ENCODE results near the gene SERGEF. TPM values are rescaled to one million over a fixed set of nuclear protein-coding genes. Genes with fewer than 3 reads are reported as not detected.
A peak's percentile ranks its signal among the peaks of the same experiment; 100 is the strongest.

Gene SERGEF
- polyA plus RNA-seq, 2 of the 4 experiments (the other 2 are of a cell fraction): 20.7 to 24.1 TPM

DNA sequence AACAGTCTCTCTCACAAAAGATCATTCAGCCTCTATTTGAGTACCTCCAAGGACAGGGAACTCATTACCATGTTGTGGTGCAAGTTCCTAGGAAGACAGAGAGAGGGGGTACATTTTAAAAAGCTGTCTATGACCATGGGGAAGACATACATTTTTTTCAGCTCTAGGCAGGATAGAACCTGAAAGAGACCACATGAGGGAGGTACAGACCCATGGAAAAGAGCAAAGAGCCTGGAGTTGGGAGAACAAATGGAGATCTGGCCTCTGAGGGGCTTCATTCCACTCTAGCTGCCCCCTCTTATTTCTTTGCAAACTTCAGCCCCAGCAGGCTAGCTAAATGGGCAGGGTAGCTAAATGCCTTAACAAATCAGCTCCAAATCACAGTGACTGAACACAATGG, 241.9 kb downstream of the SERGEF start:
- ChIA-PET POLR2A (no interaction called here), CTCF (interaction anchor here (0.8 to 1.6 kb wide), 3 partner anchors 31 to 208 kb away, joined by 3 to 5 read pairs (median 5); no protein-coding TSS in a partner anchor)
- Histone ChIP-seq H3K9me3 (no peaks in the 10 kb centered on the region), H3K4me3 (no peak overlapping the region), H3K4me1 (0 out of 3 replicates have a peak, but pooled peaks cover 4% of the 10 kb centered on the region), H3K4me2 (no peak overlapping the region), H3K27ac (no peak overlapping the region)
- no peak for FAIRE-seq
- DNase-seq (ENCODE audit: low read depth in 1 of 2, low spot score in 1 of 2): no peak
- no peak for TF ChIP-seq NPAS2 (CRISPR knock-in tag; IDR thresholded peaks at IDR 0.05; ENCODE audit: borderline replicate concordance)
- no peak for TF ChIP-seq CBX2 (IDR thresholded peaks at IDR 0.05; ENCODE audit: borderline replicate concordance, low read depth)
- TF ChIP-seq CHD2 (IDR thresholded peaks at IDR 0.05; ENCODE audit: low read length, partially characterized antibody): no peak
- no peak for TF ChIP-seq NFE2L2 (conservative IDR thresholded peaks at IDR 0.05; ENCODE audit: low read length)
- TF ChIP-seq, protein P1, sequence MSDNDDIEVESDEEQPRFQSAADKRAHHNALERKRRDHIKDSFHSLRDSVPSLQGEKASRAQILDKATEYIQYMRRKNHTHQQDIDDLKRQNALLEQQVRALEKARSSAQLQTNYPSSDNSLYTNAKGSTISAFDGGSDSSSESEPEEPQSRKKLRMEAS (IDR thresholded peaks at IDR 0.05): no peak
- no peak for TF ChIP-seq ZNF302 (CRISPR knock-in tag; IDR thresholded peaks at IDR 0.05)
- TF ChIP-seq HOXB5 (CRISPR knock-in tag; IDR thresholded peaks at IDR 0.05): no peak
- TF ChIP-seq EHF (CRISPR knock-in tag; IDR thresholded peaks at IDR 0.05): no peak
- no peak for ATAC-seq

DNA sequence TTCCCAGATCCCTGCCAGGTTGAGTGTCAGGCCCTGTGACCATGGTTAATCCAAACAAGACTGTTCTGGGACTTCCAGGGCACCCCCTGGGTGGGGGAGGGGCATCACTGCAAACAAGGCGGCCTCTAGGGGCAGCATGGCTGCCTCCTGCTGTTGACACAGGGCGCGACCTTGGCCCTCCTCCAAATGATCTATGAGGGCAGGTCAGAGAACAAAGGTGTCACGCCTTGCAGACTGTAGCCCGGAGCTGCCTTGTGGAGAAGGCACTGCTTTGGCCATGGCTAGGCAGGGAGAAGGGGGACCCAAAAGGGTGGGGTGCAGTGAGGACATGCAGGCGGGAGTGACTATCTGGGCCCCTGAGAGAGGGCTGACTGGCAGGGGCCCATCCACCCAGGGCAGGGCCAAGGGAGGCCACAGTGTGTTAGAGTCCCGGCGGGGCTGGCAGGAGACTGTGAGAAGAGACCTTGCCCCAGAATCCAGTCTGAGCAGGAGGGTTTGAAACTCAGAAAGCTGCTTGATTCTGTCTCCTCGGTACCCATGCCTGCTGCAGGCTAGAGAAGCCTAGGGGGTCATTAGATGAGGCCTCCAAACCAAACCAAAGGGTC, 242.7 kb downstream of the SERGEF start:
- CTCF ChIA-PET: interaction anchor here (0.9 to 1.6 kb wide), 3 partner anchors 32 to 209 kb away, joined by 3 to 5 read pairs (median 5); no protein-coding TSS in a partner anchor
- POLR2A ChIA-PET: no interaction called here
- Histone ChIP-seq H3K4me1 (0 out of 3 replicates have a peak, but pooled peaks cover 4% of the 10 kb centered on the region), H3K4me2 (no peak overlapping the region), H3K4me3 (no peak overlapping the region), H3K27ac (no peak overlapping the region), H3K9me3 (no peaks in the 10 kb centered on the region)
- no peak; a peak in 1 of 6 replicates for ATAC-seq
- WGBS (ENCODE audit: missing lambda C conversion rate): 58% methylated on average over 9 of the region's 9 CpGs
- no peak for FAIRE-seq
- DNase-seq (ENCODE audit: low read depth in 1 of 2, low spot score in 1 of 2): peak; percentile 15 to 20
- TF ChIP-seq, protein P2, sequence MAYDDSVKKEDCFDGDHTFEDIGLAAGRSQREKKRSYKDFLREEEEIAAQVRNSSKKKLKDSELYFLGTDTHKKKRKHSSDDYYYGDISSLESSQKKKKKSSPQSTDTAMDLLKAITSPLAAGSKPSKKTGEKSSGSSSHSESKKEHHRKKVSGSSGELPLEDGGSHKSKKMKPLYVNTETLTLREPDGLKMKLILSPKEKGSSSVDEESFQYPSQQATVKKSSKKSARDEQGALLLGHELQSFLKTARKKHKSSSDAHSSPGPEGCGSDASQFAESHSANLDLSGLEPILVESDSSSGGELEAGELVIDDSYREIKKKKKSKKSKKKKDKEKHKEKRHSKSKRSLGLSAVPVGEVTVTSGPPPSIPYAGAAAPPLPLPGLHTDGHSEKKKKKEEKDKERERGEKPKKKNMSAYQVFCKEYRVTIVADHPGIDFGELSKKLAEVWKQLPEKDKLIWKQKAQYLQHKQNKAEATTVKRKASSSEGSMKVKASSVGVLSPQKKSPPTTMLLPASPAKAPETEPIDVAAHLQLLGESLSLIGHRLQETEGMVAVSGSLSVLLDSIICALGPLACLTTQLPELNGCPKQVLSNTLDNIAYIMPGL (CRISPR knock-in tag; IDR thresholded peaks at IDR 0.05; ENCODE audit: borderline replicate concordance): no peak
- TF ChIP-seq FOXS1 (CRISPR knock-in tag; IDR thresholded peaks at IDR 0.05): no peak
- no peak for TF ChIP-seq HDAC2 (IDR thresholded peaks at IDR 0.05)
- TF ChIP-seq SREBF2 (IDR thresholded peaks at IDR 0.05): no peak
- TF ChIP-seq CEBPB (IDR thresholded peaks at IDR 0.05): no peak

DNA sequence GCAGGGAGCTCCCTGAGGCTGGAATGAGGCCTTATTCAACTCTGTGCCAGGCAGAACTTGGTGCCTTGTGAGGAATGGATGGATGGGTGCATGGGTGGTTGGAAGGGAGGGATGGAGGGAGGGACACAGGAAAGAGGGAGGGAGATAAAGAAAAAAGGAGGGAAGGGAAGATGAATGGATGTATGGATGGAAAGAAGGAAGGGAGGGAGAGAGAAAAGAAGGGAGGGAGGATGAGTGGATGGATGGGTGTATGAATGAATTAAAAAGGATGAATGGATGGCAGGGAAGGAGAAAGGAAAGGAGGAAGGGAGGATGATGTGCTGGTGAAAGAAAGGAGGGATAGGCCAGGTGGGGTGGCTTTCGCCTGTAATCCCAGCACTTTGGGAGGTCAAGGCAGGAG, 243.6 kb downstream of the SERGEF start:
- H3K4me2 ChIP-seq: no peak overlapping the region
- ChIA-PET CTCF (interaction anchor here (0.9 kb wide), 1 partner anchor 38 kb away, joined by 3 read pairs; no protein-coding TSS in a partner anchor), POLR2A (no interaction called here)
- H3K4me1 ChIP-seq: 0 out of 3 replicates have a peak, but pooled peaks cover 4% of the 10 kb centered on the region
- no peak overlapping the region for H3K27ac ChIP-seq
- FAIRE-seq (no peak), ATAC-seq (no peak), DNase-seq (ENCODE audit: low read depth in 1 of 2, low spot score in 1 of 2) (no peak)
- H3K4me3 ChIP-seq: no peak overlapping the region
- WGBS (ENCODE audit: missing lambda C conversion rate): 88% methylated on average over 1 of the region's 1 CpG
- H3K9me3 ChIP-seq: no peaks in the 10 kb centered on the region
- TF ChIP-seq, protein P3, sequence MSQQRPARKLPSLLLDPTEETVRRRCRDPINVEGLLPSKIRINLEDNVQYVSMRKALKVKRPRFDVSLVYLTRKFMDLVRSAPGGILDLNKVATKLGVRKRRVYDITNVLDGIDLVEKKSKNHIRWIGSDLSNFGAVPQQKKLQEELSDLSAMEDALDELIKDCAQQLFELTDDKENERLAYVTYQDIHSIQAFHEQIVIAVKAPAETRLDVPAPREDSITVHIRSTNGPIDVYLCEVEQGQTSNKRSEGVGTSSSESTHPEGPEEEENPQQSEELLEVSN (IDR thresholded peaks at IDR 0.05; ENCODE audit: borderline replicate concordance, low read depth): no peak
- TF ChIP-seq KDM5A (IDR thresholded peaks at IDR 0.05) (no peak), MAZ (IDR thresholded peaks at IDR 0.05; ENCODE audit: borderline replicate concordance, low read depth, low read length) (no peak), CEBPB (IDR thresholded peaks at IDR 0.05) (no peak), TP53 (CRISPR knock-in tag; IDR thresholded peaks at IDR 0.05) (no peak), SMC3 (IDR thresholded peaks at IDR 0.05) (no peak), RARB (CRISPR knock-in tag; IDR thresholded peaks at IDR 0.05) (no peak), NPAS2 (CRISPR knock-in tag; IDR thresholded peaks at IDR 0.05; ENCODE audit: borderline replicate concordance) (no peak), RAD21 (conservative IDR thresholded peaks at IDR 0.05 in 1 of 2, IDR thresholded peaks at IDR 0.05 in 1 of 2) (no peak), ZFP36 (IDR thresholded peaks at IDR 0.05; ENCODE audit: borderline replicate concordance, partially characterized antibody) (no peak)
- TF ChIP-seq, protein P4, sequence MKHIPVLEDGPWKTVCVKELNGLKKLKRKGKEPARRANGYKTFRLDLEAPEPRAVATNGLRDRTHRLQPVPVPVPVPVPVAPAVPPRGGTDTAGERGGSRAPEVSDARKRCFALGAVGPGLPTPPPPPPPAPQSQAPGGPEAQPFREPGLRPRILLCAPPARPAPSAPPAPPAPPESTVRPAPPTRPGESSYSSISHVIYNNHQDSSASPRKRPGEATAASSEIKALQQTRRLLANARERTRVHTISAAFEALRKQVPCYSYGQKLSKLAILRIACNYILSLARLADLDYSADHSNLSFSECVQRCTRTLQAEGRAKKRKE (CRISPR knock-in tag; IDR thresholded peaks at IDR 0.05; ENCODE audit: low read depth): no peak
- TF ChIP-seq, protein P5, sequence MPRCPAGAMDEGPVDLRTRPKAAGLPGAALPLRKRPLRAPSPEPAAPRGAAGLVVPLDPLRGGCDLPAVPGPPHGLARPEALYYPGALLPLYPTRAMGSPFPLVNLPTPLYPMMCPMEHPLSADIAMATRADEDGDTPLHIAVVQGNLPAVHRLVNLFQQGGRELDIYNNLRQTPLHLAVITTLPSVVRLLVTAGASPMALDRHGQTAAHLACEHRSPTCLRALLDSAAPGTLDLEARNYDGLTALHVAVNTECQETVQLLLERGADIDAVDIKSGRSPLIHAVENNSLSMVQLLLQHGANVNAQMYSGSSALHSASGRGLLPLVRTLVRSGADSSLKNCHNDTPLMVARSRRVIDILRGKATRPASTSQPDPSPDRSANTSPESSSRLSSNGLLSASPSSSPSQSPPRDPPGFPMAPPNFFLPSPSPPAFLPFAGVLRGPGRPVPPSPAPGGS (IDR thresholded peaks at IDR 0.05): no peak
- TF ChIP-seq, protein P6, sequence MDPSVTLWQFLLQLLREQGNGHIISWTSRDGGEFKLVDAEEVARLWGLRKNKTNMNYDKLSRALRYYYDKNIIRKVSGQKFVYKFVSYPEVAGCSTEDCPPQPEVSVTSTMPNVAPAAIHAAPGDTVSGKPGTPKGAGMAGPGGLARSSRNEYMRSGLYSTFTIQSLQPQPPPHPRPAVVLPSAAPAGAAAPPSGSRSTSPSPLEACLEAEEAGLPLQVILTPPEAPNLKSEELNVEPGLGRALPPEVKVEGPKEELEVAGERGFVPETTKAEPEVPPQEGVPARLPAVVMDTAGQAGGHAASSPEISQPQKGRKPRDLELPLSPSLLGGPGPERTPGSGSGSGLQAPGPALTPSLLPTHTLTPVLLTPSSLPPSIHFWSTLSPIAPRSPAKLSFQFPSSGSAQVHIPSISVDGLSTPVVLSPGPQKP (IDR thresholded peaks at IDR 0.05; ENCODE audit: low read depth, low read length): no peak
- TF ChIP-seq, protein P2 (CRISPR knock-in tag; IDR thresholded peaks at IDR 0.05; ENCODE audit: borderline replicate concordance): no peak

Data from A549 (cell line).